GM21576 (cell line): ENCODE measurements around the gene POLR2J2.
"Not testable (repeated sequence)": the region's sequence is repeated elsewhere in the genome, so short reads cannot be mapped to it uniquely, and the experiment has no call there.

Experiments used
- ATAC-seq: cut with Tn5 transposase; IDR thresholded peaks from one replicate; pipeline ENCODE4 v1.9.1; 2021; ENCODE audit warnings: mild to moderate bottlenecking, moderate library complexity; ENCODE audit not compliant: unreplicated experiment

The POLR2J2 gene

GRCh38 chr7:102671166-102671955, at the start of gene POLR2J2:
Gene POLR2J2, minus strand, starts transcription at chr7:102671663. Its CDS starts 62 bp downstream, at chr7:102671601.
- ATAC-seq: peak; percentile 50

GRCh38 chr7:102718491-102718890, 47.0 kb upstream of the POLR2J2 start:
- ATAC-seq: not testable (repeated sequence)

GRCh38 chr7:102715718-102716117, 44.3 kb upstream of the POLR2J2 start:
- ATAC-seq: peak; percentile 44

GRCh38 chr7:102714774-102715522, 43.5 kb upstream of the POLR2J2 start:
- ATAC-seq: not testable (repeated sequence)

- peak; percentile 80 for ATAC-seq
Measured at GRCh38 chr7:102713691-102714080, 42.2 kb upstream of the POLR2J2 start.

- peak; percentile 65 for ATAC-seq
Measured at GRCh38 chr7:102713011-102713690, 41.7 kb upstream of the POLR2J2 start.

GRCh38 chr7:102698962-102699750, 27.7 kb upstream of the POLR2J2 start:
- not testable (repeated sequence) for ATAC-seq

- not testable (repeated sequence) for ATAC-seq
Measured at GRCh38 chr7:102697642-102698512, 26.4 kb upstream of the POLR2J2 start.

GRCh38 chr7:102696009-102696408, 24.5 kb upstream of the POLR2J2 start:
- ATAC-seq: not testable (repeated sequence)

- ATAC-seq: not testable (repeated sequence)
Measured at GRCh38 chr7:102695033-102695552, 23.6 kb upstream of the POLR2J2 start.

- ATAC-seq: not testable (repeated sequence)
Measured at GRCh38 chr7:102694008-102694407, 22.5 kb upstream of the POLR2J2 start.

GRCh38 chr7:102690602-102691001, 19.1 kb upstream of the POLR2J2 start:
- ATAC-seq: not testable (repeated sequence)

- ATAC-seq: peak; percentile 60
Measured at GRCh38 chr7:102689436-102690282, 18.2 kb upstream of the POLR2J2 start.

GRCh38 chr7:102688299-102689036, 17.0 kb upstream of the POLR2J2 start:
- ATAC-seq: peak; percentile 77

- not testable (repeated sequence) for ATAC-seq
Measured at GRCh38 chr7:102682560-102682959, 11.1 kb upstream of the POLR2J2 start.

- not testable (repeated sequence) for ATAC-seq
Measured at GRCh38 chr7:102680780-102681179, 9.3 kb upstream of the POLR2J2 start.

- ATAC-seq: not testable (repeated sequence)
Measured at GRCh38 chr7:102675545-102675944, 4.1 kb upstream of the POLR2J2 start.
